DMS53 treated with DMSO at 0.1 percent for 48 hours (cell line): ENCODE measurements around the gene RPS6KL1.
A peak's percentile ranks its signal among the peaks of the same experiment; 100 is the strongest.
"Not testable (repeated sequence)": the region's sequence is repeated elsewhere in the genome, so short reads cannot be mapped to it uniquely, and the experiment has no call there.

Source experiments
- DNase-seq: peaks from one replicate; lab custom pipeline; 2025; ENCODE audit not compliant: unreplicated experiment; lab: John Stamatoyannopoulos, UW

The RPS6KL1 gene

GRCh38 chr14:74936151-74936550, 13.1 kb upstream of the RPS6KL1 start:
- DNase-seq: no peak

- no peak for DNase-seq
Observed at GRCh38 chr14:74935360-74935680, 12.3 kb upstream of the RPS6KL1 start.

- DNase-seq: no peak
Observed at GRCh38 chr14:74934476-74935359, 11.7 kb upstream of the RPS6KL1 start.

- no peak for DNase-seq
Observed at GRCh38 chr14:74934041-74934440, 11.0 kb upstream of the RPS6KL1 start.

- not testable (repeated sequence) for DNase-seq
Observed at GRCh38 chr14:74932936-74933335, 9.9 kb upstream of the RPS6KL1 start.

GRCh38 chr14:74932401-74932901, 9.4 kb upstream of the RPS6KL1 start:
- no peak for DNase-seq

GRCh38 chr14:74931744-74932143, 8.7 kb upstream of the RPS6KL1 start:
- not testable (repeated sequence) for DNase-seq

GRCh38 chr14:74929242-74929641, 6.2 kb upstream of the RPS6KL1 start:
- no peak for DNase-seq

GRCh38 chr14:74927225-74927624, 4.2 kb upstream of the RPS6KL1 start:
- DNase-seq: no peak

- DNase-seq: no peak
Observed at GRCh38 chr14:74924061-74924460, 1.0 kb upstream of the RPS6KL1 start.

GRCh38 chr14:74921987-74922751, 891 bp downstream of the RPS6KL1 start:
- no peak for DNase-seq

- DNase-seq: no peak
Observed at GRCh38 chr14:74921053-74921620, 1.9 kb downstream of the RPS6KL1 start.

- no peak for DNase-seq
Observed at GRCh38 chr14:74920281-74920680, 2.8 kb downstream of the RPS6KL1 start.

GRCh38 chr14:74919421-74920165, 3.5 kb downstream of the RPS6KL1 start:
- DNase-seq: no peak

GRCh38 chr14:74918380-74918779, 4.7 kb downstream of the RPS6KL1 start:
- DNase-seq: no peak

GRCh38 chr14:74917646-74918081, 5.4 kb downstream of the RPS6KL1 start:
- DNase-seq: no peak

GRCh38 chr14:74917178-74917543, 5.9 kb downstream of the RPS6KL1 start:
- no peak for DNase-seq

GRCh38 chr14:74915826-74916225, 7.2 kb downstream of the RPS6KL1 start:
- DNase-seq: no peak

- DNase-seq: no peak
Observed at GRCh38 chr14:74915426-74915825, 7.6 kb downstream of the RPS6KL1 start.

- DNase-seq: peak; percentile 9
Observed at GRCh38 chr14:74913986-74914573, 9.0 kb downstream of the RPS6KL1 start.
